ENCODE data around the gene ARFGEF2. TPM values are rescaled to one million over a fixed set of nuclear protein-coding genes. Genes with fewer than 3 reads are reported as not detected.

ARFGEF2 gene
- total and polyA plus RNA-seq, 8 donors = 6.5 to 127 (median 33.6) TPM

- H3K27ac ChIP-seq = no peak overlapping the region
- TF ChIP-seq CTCF (IDR thresholded peaks at IDR 0.05) = no peak
- no peak for TF ChIP-seq POLR2A (IDR thresholded peaks at IDR 0.05)
- H3K4me1 ChIP-seq = peaks cover 4 to 27% (median 11%) of the 10 kb centered on the region in 4 donors
- H3K9me3 ChIP-seq = no peaks in the 10 kb centered on the region
- DNase-seq = no peak
- no peaks in the 10 kb centered on the region for H3K27me3 ChIP-seq
- 92 to 95% (median 93%) methylated on average over 10 of the region's 10 CpGs for WGBS, 5 donors
- no peak overlapping the region for H3K4me3 ChIP-seq
- intact Hi-C loops (cut with DNase I; ENCODE audit: low total_unique reads) = no loop called here
- H3K36me3 ChIP-seq = peaks cover 59 to 96% (median 91%) of the 10 kb centered on the region in 4 donors
These were observed 29.5 kb downstream of the ARFGEF2 start for GRCh38 chr20:48951041-48951440.

- H3K27ac ChIP-seq = no peak overlapping the region
- no peaks in the 10 kb centered on the region for H3K27me3 ChIP-seq
- whole genome bisulfite sequencing, 5 donors = 57 to 72% (median 67%) methylated on average over 4 of the region's 4 CpGs
- H3K4me1 ChIP-seq = peaks cover 4 to 21% (median 10%) of the 10 kb centered on the region in 4 donors
- peaks cover 64 to 97% (median 94%) of the 10 kb centered on the region in 4 donors for H3K36me3 ChIP-seq
- no peaks in the 10 kb centered on the region for H3K9me3 ChIP-seq
- TF ChIP-seq POLR2A (IDR thresholded peaks at IDR 0.05) = no peak
- no peak for TF ChIP-seq EP300 (IDR thresholded peaks at IDR 0.05)
- TF ChIP-seq POLR2AphosphoS5 (IDR thresholded peaks at IDR 0.05) = no peak
- TF ChIP-seq CTCF (IDR thresholded peaks at IDR 0.05) = no peak
- no peak overlapping the region for H3K4me3 ChIP-seq
- intact Hi-C loops (cut with DNase I; ENCODE audit: low total_unique reads) = no loop called here
- no peak for DNase-seq
These were observed 30.1 kb downstream of the ARFGEF2 start for GRCh38 chr20:48951646-48952045.

GRCh38 chr20:48952656-48953055 lies 31.1 kb downstream of the ARFGEF2 start:
- DNase-seq = no peak
- Histone ChIP-seq H3K9me3 (no peaks in the 10 kb centered on the region), H3K4me1 (peaks cover 4 to 21% (median 10%) of the 10 kb centered on the region in 4 donors), H3K4me3 (no peak overlapping the region), H3K36me3 (peaks cover 73 to 100% (median 96%) of the 10 kb centered on the region in 4 donors), H3K27me3 (no peaks in the 10 kb centered on the region), H3K27ac (no peak overlapping the region)
- TF ChIP-seq CTCF (IDR thresholded peaks at IDR 0.05) = no peak
- no peak for TF ChIP-seq EP300 (IDR thresholded peaks at IDR 0.05)
- no peak for TF ChIP-seq POLR2AphosphoS5 (IDR thresholded peaks at IDR 0.05)
- intact Hi-C loops (cut with DNase I; ENCODE audit: low total_unique reads) = no loop called here
- 86 to 96% (median 94%) methylated on average over 6 of the region's 6 CpGs for WGBS, 5 donors

- H3K36me3 ChIP-seq = peaks cover 83 to 100% (median 97%) of the 10 kb centered on the region in 4 donors
These were observed 32.1 kb downstream of the ARFGEF2 start for GRCh38 chr20:48953653-48954052.

More at GRCh38 chr20:48953653-48954052, 32.1 kb downstream of the ARFGEF2 start:
- Histone ChIP-seq H3K27ac (no peak overlapping the region), H3K4me3 (no peak overlapping the region), H3K4me1 (peaks cover 4 to 16% (median 9%) of the 10 kb centered on the region in 4 donors), H3K9me3 (no peaks in the 10 kb centered on the region), H3K27me3 (no peaks in the 10 kb centered on the region)
- DNase-seq = no peak
- TF ChIP-seq EP300 (IDR thresholded peaks at IDR 0.05) = no peak
- no peak for TF ChIP-seq CTCF (IDR thresholded peaks at IDR 0.05)
- TF ChIP-seq POLR2AphosphoS5 (IDR thresholded peaks at IDR 0.05) = no peak
- TF ChIP-seq POLR2A (IDR thresholded peaks at IDR 0.05) = no peak
- intact Hi-C loops (cut with DNase I; ENCODE audit: low total_unique reads) = no loop called here
- WGBS, 5 donors = 83 to 94% (median 92%) methylated on average over 6 of the region's 6 CpGs

Data from stomach (tissue), 9 donors.